Esophagus muscularis mucosa (tissue), 4 donors: ENCODE measurements around the gene NEDD8. TPM values are rescaled to one million over a fixed set of nuclear protein-coding genes. Genes with fewer than 3 reads are reported as not detected.
"Not testable (repeated sequence)": the region's sequence is repeated elsewhere in the genome, so short reads cannot be mapped to it uniquely, and the experiment has no call there.

ENCODE experiments used
- DNase-seq: peaks from one replicate; pipeline ENCODE4 v3.0.0-alpha.2; 2017; ENCODE audit errors: extremely low spot score
- H3K27ac ChIP-seq, 4 donors: fragments of 200-600 bp; sonication (generic); replicated peaks in 1 of 4; 1 replicate in 3 of 4; 2 replicates in 1 of 4; pipeline ENCODE4 v1.5.1; 2016 to 2019; ENCODE audit warnings: mild to moderate bottlenecking in 1 of 4
- H3K27me3 ChIP-seq, 4 donors: fragments of 200-600 bp; sonication (generic); one replicate each; pipeline versions ENCODE4 v1.5.1 to v1.6.0; 2016 to 2019
- H3K36me3 ChIP-seq, 4 donors: fragments of 200-600 bp; sonication (generic); one replicate each; pipeline ENCODE4 v1.5.1; 2016 to 2019
- H3K4me1 ChIP-seq, 4 donors: fragments of 200-600 bp; sonication (generic); one replicate each; pipeline ENCODE4 v1.5.1; 2016 to 2019
- H3K4me3 ChIP-seq, 4 donors: fragments of 200-600 bp; sonication (generic); 1 replicate in 2 of 4; 2 replicates in 2 of 4; pipeline ENCODE4 v1.5.1; 2016 to 2019; ENCODE audit warnings: mild to moderate bottlenecking in 4 of 4, moderate library complexity in 1 of 4
- H3K9me3 ChIP-seq, 4 donors: fragments of 200-600 bp; sonication (generic); 1 replicate in 3 of 4; 2 replicates in 1 of 4; pipeline ENCODE4 v1.5.1; 2016 to 2019
- EP300 ChIP-seq: sonication (generic); formaldehyde crosslinking; IDR thresholded peaks from one replicate; pipeline ENCODE4 v1.6.1; 2017; ENCODE audit warnings: antibody characterized with exemption
- POLR2A ChIP-seq: fragments of 450-650 bp; IDR thresholded peaks from one replicate; pipeline ENCODE4 v1.6.1; 2017; ENCODE audit warnings: antibody characterized with exemption, moderate library complexity, mild to moderate bottlenecking, low read depth
- POLR2AphosphoS5 ChIP-seq, 2 donors: sonication (generic); formaldehyde crosslinking; IDR thresholded peaks; one replicate each; pipeline ENCODE4 v1.6.1; 2017; ENCODE audit warnings: antibody characterized with exemption in 2 of 2
- WGBS: methylation state at CpG from one replicate; pipeline ENCODE4 v1.1.5; 2018; 5-methylcytosine and 5-hydroxymethylcytosine counted together
- intact Hi-C: fragments of 100-400 bp; cut with DNase I; formaldehyde crosslinking; loops from one replicate; pipeline ENCODE4 v1.15.1; 2023
- total RNA-seq, 4 donors: library from RNA; depleted of rRNA; stranded (reverse); fragments of >200 nt; gene quantifications; one replicate each; pipeline versions ENCODE4 v1.1.0 to v1.2.1, GENCODE V29; 2016
- TF ChIP-seq, protein P1 (sequence below), 3 experiments: fragments of 200-600 bp in 2 of 3; fragments of 450-650 bp in 1 of 3; sonication (generic) in 2 of 3; IDR thresholded peaks; one replicate each; pipeline ENCODE4 v1.5.1; 2017 to 2019; ENCODE audit warnings: antibody characterized with exemption in 3 of 3, mild to moderate bottlenecking in 2 of 3, moderate library complexity in 1 of 3

The NEDD8 gene
- total RNA-seq, 4 donors from 2014 or later, result 117 to 152 (median 131) TPM

DNA sequence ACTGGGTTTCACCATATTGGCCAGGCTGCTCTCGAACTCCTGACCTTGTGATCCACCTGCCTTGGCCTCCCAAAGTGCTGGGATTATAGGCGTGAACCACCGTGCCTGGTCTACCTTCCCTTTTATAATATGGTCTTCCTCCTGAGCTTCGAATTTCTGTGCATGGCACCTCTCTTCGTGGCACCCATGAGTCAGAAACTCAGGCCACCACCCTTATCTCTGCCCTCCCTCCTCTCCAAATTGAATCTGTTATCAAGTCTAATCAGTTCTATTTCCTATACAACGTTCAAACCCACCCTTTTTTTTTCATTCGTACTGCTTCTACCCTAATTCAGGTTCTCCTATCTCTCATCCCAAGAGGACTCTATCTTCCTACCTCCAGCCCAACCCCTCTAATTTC is 15.3 kb upstream of the NEDD8 start:
- H3K9me3 ChIP-seq, result no peaks in the 10 kb centered on the region
- intact Hi-C loops, result no loop called here

GRCh38 chr14:24246765-24247212 is 14.6 kb upstream of the NEDD8 start:
- no peak overlapping the region for H3K4me3 ChIP-seq
- H3K27me3 ChIP-seq, result no peaks in the 10 kb centered on the region
- DNase-seq, result no peak
- TF ChIP-seq EP300, result no peak
- TF ChIP-seq, protein P1, sequence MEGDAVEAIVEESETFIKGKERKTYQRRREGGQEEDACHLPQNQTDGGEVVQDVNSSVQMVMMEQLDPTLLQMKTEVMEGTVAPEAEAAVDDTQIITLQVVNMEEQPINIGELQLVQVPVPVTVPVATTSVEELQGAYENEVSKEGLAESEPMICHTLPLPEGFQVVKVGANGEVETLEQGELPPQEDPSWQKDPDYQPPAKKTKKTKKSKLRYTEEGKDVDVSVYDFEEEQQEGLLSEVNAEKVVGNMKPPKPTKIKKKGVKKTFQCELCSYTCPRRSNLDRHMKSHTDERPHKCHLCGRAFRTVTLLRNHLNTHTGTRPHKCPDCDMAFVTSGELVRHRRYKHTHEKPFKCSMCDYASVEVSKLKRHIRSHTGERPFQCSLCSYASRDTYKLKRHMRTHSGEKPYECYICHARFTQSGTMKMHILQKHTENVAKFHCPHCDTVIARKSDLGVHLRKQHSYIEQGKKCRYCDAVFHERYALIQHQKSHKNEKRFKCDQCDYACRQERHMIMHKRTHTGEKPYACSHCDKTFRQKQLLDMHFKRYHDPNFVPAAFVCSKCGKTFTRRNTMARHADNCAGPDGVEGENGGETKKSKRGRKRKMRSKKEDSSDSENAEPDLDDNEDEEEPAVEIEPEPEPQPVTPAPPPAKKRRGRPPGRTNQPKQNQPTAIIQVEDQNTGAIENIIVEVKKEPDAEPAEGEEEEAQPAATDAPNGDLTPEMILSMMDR (IDR thresholded peaks at IDR 0.05), result no peak
- TF ChIP-seq POLR2AphosphoS5 (IDR thresholded peaks at IDR 0.05), result no peak
- no peak for TF ChIP-seq POLR2A
- intact Hi-C loops, result no loop called here
- peaks cover 7 to 13% (median 12%) of the 10 kb centered on the region in 4 donors for H3K4me1 ChIP-seq
- H3K36me3 ChIP-seq, result no peaks in the 10 kb centered on the region
- H3K9me3 ChIP-seq, result no peaks in the 10 kb centered on the region
- WGBS, result 91% methylated on average over 3 of the region's 3 CpGs
- H3K27ac ChIP-seq, result no peak overlapping the region

More for the DNA sequence above, 15.3 kb upstream of the NEDD8 start:
- no peaks in the 10 kb centered on the region for H3K36me3 ChIP-seq
- WGBS, result 76% methylated on average over 7 of the region's 7 CpGs
- no peak for TF ChIP-seq EP300
- TF ChIP-seq POLR2A, result no peak
- no peak for TF ChIP-seq POLR2AphosphoS5 (IDR thresholded peaks at IDR 0.05)
- TF ChIP-seq, protein P1 (IDR thresholded peaks at IDR 0.05), result no peak
- H3K4me3 ChIP-seq, result no peak overlapping the region
- no peaks in the 10 kb centered on the region for H3K27me3 ChIP-seq
- no peak overlapping the region for H3K27ac ChIP-seq
- H3K4me1 ChIP-seq, result peaks cover 6 to 12% (median 10%) of the 10 kb centered on the region in 4 donors
- DNase-seq, result no peak

GRCh38 chr14:24245350-24245749 is 13.2 kb upstream of the NEDD8 start:
- H3K27me3 ChIP-seq, DNase-seq, H3K4me3 ChIP-seq, H3K9me3 ChIP-seq, H3K27ac ChIP-seq, intact Hi-C loops: not testable (repeated sequence)
- H3K4me1 ChIP-seq, result peaks cover 21 to 27% (median 26%) of the 10 kb centered on the region in 4 donors
- peaks cover 6 to 12% (median 9%) of the 10 kb centered on the region in 4 donors for H3K36me3 ChIP-seq
- WGBS, result 96% methylated on average over 11 of the region's 11 CpGs

- 64% methylated on average over 10 of the region's 10 CpGs for WGBS
- TF ChIP-seq POLR2A, result no peak
- TF ChIP-seq, protein P1 (IDR thresholded peaks at IDR 0.05), result no peak
- no peak for TF ChIP-seq POLR2AphosphoS5 (IDR thresholded peaks at IDR 0.05)
- no peak for TF ChIP-seq EP300
- H3K27ac ChIP-seq, result peak overlapping the region; percentile 94 to 99 (median 97)
- H3K4me1 ChIP-seq, result peaks cover 39 to 47% (median 45%) of the 10 kb centered on the region in 4 donors
- intact Hi-C loops, result loop anchor here (2.0 to 5.0 kb wide), 2 partner anchors 55 to 199 kb away; partner anchors contain the start of genes DHRS1, NOP9 and SDR39U1
- no peaks in the 10 kb centered on the region for H3K27me3 ChIP-seq
- H3K36me3 ChIP-seq, result peaks cover 24 to 31% (median 28%) of the 10 kb centered on the region in 4 donors
- no peak for DNase-seq
- no peaks in the 10 kb centered on the region for H3K9me3 ChIP-seq
- peak overlapping the region; percentile 65 to 83 (median 74) for H3K4me3 ChIP-seq
Measured at GRCh38 chr14:24243336-24243836, 11.2 kb upstream of the NEDD8 start.

- 1% methylated on average over 19 of the region's 39 CpGs for WGBS
- TF ChIP-seq EP300, result no peak
- TF ChIP-seq, protein P1 (IDR thresholded peaks at IDR 0.05), result peak; percentile 57 to 71 (median 57)
- peaks cover 44 to 61% (median 51%) of the 10 kb centered on the region in 4 donors for H3K4me1 ChIP-seq
- H3K27ac ChIP-seq, result peak overlapping the region; percentile 94 to 99 (median 97)
- no peaks in the 10 kb centered on the region for H3K27me3 ChIP-seq
- intact Hi-C loops, result loop anchor here (2.0 to 5.0 kb wide), 2 partner anchors 57 to 200 kb away; partner anchors contain the start of genes DHRS1, NOP9 and SDR39U1
- H3K4me3 ChIP-seq, result peak overlapping the region; percentile 65 to 83 (median 74)
- DNase-seq, result peak; percentile 98
- no peaks in the 10 kb centered on the region for H3K9me3 ChIP-seq
- H3K36me3 ChIP-seq, result peaks cover 37 to 46% (median 42%) of the 10 kb centered on the region in 4 donors
Measured at GRCh38 chr14:24241829-24242443, 9.8 kb upstream of the NEDD8 start.
